GM08714 (cell line): ENCODE measurements around the gene ELFN2.

ENCODE experiments used
- H3K4me3 ChIP-seq: fragments of 200-500 bp; sonication (Bioruptor generic); 2 replicates; pipeline ENCODE4 v1.5.1; 2014; ENCODE audit warnings: mild to moderate bottlenecking, low read length, inconsistent platforms
- ZNF274 ChIP-seq: IDR thresholded peaks from 2 replicates; pipeline ENCODE4 v1.6.1; 2012; ENCODE audit warnings: mild to moderate bottlenecking, low read depth, low read length

ELFN2 gene

GRCh38 chr22:37442537-37442936, 15.3 kb upstream of the ELFN2 start:
- no peak overlapping the region for H3K4me3 ChIP-seq
- TF ChIP-seq ZNF274: no peak

GRCh38 chr22:37442135-37442534, 14.9 kb upstream of the ELFN2 start:
- H3K4me3 ChIP-seq: no peak overlapping the region
- TF ChIP-seq ZNF274: no peak

DNA sequence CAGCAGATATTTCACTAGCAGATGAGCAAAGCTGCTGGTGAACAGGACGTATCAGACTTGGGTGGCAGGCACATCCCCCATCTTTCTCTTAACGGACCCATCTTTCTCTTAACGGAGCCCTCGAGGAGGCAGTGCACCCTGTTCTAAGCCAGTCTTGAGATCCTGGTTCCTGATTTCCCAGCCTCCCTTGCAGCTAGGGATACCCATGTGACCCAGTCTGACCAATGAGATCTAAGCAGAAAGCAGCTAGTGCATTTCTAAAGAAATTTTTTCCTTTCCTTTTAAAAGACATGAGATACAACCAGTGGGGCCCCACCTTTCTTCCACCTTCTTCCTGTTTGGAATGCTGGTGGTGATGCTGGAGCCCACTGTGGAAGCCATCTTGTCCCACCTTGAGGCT, 13.6 kb upstream of the ELFN2 start:
- TF ChIP-seq ZNF274: no peak
- no peak overlapping the region for H3K4me3 ChIP-seq

DNA sequence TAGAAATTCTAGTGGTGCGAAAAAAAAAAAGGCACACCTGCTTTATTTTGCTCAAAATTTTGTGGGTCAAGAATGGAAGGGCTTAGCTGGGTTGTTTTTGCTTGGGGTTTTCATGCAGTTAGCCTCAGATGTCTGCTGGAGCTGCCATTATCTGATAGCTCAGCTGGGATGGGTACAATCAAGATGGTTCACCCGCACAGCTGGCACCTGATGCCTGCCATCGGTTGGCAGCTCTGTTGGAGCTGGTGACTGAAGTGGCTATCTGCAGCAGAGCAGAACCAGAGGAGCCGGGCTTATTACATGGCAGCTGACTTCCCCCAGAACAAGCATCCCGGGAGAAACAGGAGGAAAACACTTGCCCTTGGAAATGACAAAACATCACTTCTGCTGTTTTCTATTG, 12.1 kb upstream of the ELFN2 start:
- no peak for TF ChIP-seq ZNF274
- H3K4me3 ChIP-seq: no peak overlapping the region

DNA sequence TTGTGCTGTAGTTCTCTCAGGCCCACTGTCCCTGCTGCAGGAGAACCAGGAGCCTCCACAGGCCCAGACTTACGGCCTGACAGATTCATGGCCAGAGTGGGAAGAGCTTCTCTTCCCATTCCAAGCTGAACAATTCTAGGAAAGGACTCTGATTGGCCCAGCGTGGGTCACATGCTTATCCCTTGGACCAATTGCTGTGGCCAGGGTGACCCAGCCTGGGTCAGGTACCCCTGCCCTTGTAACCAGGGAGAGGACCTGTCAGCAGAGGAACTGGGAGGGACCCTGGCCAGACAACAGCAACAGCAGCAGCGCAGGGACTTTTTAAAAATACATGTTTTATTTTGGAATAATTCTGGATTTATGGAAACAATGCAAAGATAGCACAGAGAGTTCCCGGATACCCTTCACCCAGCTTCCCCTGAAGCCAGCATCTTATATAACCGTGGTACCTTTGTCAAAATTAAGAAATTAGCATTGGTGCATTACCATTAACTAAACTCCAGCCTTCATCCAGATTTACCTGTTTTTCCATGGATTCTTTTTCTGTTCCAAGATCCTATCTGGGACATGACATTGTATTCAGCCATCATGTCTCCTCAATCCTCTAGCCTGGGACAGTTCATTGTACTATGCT, 8.8 kb upstream of the ELFN2 start:
- no peak for TF ChIP-seq ZNF274
- no peak overlapping the region for H3K4me3 ChIP-seq

DNA sequence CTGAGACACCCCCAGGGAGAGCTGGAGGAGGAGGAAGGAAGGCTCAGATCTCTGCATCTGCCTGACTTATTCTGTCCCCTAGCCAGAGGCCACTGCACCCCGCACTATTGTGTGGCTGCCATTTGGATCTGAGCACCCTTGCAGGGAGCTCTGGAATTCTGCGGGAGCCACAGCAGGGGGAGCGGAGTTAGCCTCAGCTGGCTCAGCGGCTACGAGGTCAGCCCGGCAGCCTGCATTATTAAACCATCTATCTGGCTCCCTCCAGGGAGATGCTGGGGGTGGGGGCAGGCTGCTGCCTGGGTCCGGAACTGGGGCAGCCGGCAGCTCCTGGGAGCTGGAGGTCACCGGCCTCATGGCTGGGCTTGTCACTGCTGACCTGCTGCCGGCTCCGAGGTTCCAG, 6.5 kb upstream of the ELFN2 start:
- H3K4me3 ChIP-seq: no peak overlapping the region
- no peak for TF ChIP-seq ZNF274

DNA sequence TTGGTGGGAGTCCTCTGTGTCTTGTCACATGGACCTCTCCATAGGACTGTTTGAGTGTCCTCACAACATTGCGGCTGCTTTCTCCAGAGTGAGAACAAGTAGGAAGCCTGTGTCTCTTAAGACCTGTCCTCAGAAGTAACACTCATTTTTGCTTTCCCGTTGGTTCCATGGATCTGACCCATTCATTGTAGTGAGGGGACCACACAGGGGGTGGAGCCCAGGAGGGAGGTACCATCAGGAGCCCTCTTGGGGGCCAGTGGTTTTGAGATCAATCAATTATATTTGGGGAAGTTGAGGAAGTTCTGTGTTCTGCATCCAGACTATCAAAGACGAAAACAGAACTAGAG, 5.4 kb upstream of the ELFN2 start:
- no peak for TF ChIP-seq ZNF274
- H3K4me3 ChIP-seq: no peak overlapping the region

GRCh38 chr22:37431801-37432707, 4.8 kb upstream of the ELFN2 start:
- no peak for TF ChIP-seq ZNF274
- no peak overlapping the region for H3K4me3 ChIP-seq

DNA sequence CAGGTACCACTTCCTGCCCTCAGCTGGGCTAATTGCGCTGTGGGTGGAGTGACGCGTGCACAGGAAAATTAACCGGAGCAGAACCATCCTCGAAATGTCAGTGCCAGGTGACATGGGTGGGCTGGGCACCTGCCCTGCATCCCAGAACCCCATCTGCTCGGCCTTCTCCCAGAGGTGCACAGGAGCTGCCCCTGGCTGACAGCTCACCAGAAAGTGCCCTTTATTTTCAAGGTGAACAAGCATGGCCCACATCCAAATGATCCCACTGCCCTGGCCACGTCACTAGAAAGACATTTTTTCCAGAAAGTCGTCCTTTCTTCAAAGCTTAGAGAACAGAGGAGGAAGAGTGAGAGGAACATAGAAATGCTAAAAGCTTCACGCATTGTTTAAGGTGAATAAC, 4.1 kb upstream of the ELFN2 start:
- no peak for TF ChIP-seq ZNF274
- H3K4me3 ChIP-seq: no peak overlapping the region

DNA sequence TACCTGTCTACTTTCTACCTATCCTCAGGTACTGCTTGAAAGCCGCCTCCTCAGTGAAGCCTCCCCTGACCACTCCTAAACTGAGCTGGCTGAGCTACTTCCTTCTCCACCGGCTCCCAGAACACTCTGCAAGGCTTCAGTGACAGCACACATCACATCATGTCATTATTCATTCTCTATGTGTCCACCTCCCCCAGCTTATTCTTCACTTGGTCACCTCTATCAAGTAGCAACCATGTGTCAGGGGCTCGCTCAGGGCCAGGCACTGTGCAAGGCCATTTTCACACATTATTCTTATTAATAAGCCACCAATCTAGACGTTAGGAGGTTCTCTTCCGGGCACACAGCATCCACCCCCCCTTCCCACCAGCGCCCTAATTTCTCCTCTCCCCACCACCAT, 3.7 kb upstream of the ELFN2 start:
- TF ChIP-seq ZNF274: no peak
- H3K4me3 ChIP-seq: no peak overlapping the region

DNA sequence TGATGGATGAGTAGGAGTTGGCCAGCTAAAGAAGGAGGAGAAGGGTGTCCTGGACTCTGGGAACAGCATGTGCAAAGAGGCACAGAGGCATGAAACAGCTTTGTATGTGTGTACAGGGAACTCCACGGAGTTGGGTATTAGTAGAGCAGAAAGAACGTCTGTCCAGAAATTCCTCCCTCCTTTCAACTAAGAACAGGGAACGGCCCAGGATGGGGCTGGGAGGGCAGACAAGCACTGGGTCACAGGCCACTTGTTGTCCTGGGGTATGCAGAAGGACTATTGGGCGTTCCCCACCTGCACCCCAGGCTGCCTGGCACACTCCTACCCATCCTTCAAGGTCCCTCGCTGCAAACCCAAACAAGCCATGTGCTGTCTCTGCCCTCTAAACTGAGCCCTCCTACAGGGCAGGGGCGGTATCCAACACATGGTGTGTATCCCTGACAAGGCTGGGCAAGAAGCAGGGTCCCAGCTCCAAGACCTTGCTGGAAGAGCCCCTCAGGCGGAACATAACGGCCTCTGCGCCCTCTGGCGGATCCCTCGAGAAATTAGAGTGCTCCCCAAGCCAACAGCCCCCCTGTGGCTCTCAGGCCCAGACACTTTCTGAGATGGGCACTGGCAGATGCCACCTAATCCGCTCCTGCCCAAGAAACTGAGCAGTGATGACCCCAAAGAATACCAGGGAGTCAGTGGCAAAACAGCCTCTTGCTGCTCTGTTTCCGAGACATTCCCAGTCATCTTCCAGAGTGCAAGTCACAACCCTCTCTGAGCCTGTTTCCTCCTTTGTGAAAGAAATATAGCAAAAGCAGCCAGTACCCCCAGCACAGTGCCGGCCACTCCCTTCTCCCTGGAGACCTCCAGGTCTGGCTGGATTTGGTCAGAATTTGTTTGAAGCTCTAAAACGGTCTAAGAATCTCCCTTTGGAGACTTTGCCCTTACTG, 1.6 kb upstream of the ELFN2 start:
- H3K4me3 ChIP-seq: no peak overlapping the region
- TF ChIP-seq ZNF274: no peak

- TF ChIP-seq ZNF274: no peak
- no peak overlapping the region for H3K4me3 ChIP-seq
Observed at GRCh38 chr22:37427711-37428635, 694 bp upstream of the ELFN2 start.

- no peak for TF ChIP-seq ZNF274
- H3K4me3 ChIP-seq: no peak overlapping the region
Observed at GRCh38 chr22:37426706-37427134, 559 bp downstream of the ELFN2 start.
